Mononuclear cell (primary cell): ENCODE results near the gene NELFE. TPM values are rescaled to one million over a fixed set of nuclear protein-coding genes. Genes with fewer than 3 reads are reported as not detected.
"Not testable (repeated sequence)": the region's sequence is repeated elsewhere in the genome, so short reads cannot be mapped to it uniquely, and the experiment has no call there.

ENCODE experiments used
- H3K27me3 ChIP-seq: 2 replicates; pipeline ENCODE4 v1.6.0; 2011; ENCODE audit warnings: low read length, control low read depth; ENCODE audit not compliant: insufficient read depth
- H3K4me1 ChIP-seq: 2 replicates; pipeline ENCODE4 v1.5.1; 2011; ENCODE audit warnings: mild to moderate bottlenecking, low read length, control low read depth; ENCODE audit not compliant: insufficient read depth
- H3K4me3 ChIP-seq: 2 replicates; pipeline ENCODE4 v1.5.1; 2011; ENCODE audit warnings: mild to moderate bottlenecking, low read length, moderate library complexity
- H3K9me3 ChIP-seq: 2 replicates; pipeline ENCODE4 v1.5.1; 2011; ENCODE audit warnings: low read depth, mild to moderate bottlenecking, control low read depth, low read length
- total RNA-seq: library from RNA; depleted of rRNA; stranded (reverse); fragments of >200 nt; gene quantifications from one replicate; pipeline ENCODE4 v1.2.3, GENCODE V29; 2012

The NELFE gene
- total RNA-seq, 1 donor: 47.8 TPM

- Histone ChIP-seq H3K4me3 (no peak overlapping the region), H3K4me1 (no peaks in the 10 kb centered on the region), H3K9me3 (no peaks in the 10 kb centered on the region), H3K27me3 (no peaks in the 10 kb centered on the region)
Observed at GRCh38 chr6:31947070-31947675, 11.6 kb downstream of the NELFE start.

GRCh38 chr6:31946370-31946885 is 12.3 kb downstream of the NELFE start:
- Histone ChIP-seq H3K4me3 (no peak overlapping the region), H3K4me1 (no peaks in the 10 kb centered on the region), H3K9me3 (no peaks in the 10 kb centered on the region), H3K27me3 (no peaks in the 10 kb centered on the region)

- Histone ChIP-seq H3K9me3 (no peaks in the 10 kb centered on the region), H3K27me3 (no peaks in the 10 kb centered on the region), H3K4me3 (no peak within 1 kb of the TSS), H3K4me1 (no peaks in the 10 kb centered on the region)
Observed at GRCh38 chr6:31945507-31946369, 13.0 kb downstream of the NELFE start, which contains the start of gene CFB. TSS of gene CFB (plus strand) at chr6:31946095. CDS start at chr6:31946222, 127 bp downstream.

DNA sequence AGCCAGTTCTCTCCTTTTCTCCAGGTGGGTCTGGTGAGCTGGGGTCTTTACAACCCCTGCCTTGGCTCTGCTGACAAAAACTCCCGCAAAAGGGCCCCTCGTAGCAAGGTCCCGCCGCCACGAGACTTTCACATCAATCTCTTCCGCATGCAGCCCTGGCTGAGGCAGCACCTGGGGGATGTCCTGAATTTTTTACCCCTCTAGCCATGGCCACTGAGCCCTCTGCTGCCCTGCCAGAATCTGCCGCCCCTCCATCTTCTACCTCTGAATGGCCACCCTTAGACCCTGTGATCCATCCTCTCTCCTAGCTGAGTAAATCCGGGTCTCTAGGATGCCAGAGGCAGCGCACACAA is 13.6 kb downstream of the NELFE start:
- no peaks in the 10 kb centered on the region for H3K27me3 ChIP-seq
- H3K4me3 ChIP-seq: no peak overlapping the region
- no peaks in the 10 kb centered on the region for H3K4me1 ChIP-seq
- no peaks in the 10 kb centered on the region for H3K9me3 ChIP-seq

DNA sequence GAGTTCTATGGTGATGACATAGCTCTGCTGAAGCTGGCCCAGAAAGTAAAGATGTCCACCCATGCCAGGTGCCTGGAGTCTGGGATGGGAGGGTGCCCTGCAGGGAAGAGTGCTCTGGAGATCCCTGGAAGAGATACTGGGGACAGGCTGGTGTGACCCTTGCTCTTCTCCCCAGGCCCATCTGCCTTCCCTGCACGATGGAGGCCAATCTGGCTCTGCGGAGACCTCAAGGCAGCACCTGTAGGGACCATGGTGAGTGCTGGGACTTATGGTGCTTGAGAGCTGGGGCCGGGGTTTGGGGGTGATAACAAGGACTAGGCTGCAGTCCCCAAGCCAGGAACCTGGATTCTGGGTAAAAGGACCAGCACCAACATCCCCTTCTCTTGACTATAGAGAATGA is 15.0 kb downstream of the NELFE start:
- Histone ChIP-seq H3K27me3 (no peaks in the 10 kb centered on the region), H3K9me3 (no peaks in the 10 kb centered on the region), H3K4me1 (no peaks in the 10 kb centered on the region), H3K4me3 (no peak overlapping the region)

- H3K4me1 ChIP-seq: no peaks in the 10 kb centered on the region
- H3K9me3 ChIP-seq: no peaks in the 10 kb centered on the region
- no peak overlapping the region for H3K4me3 ChIP-seq
- no peaks in the 10 kb centered on the region for H3K27me3 ChIP-seq
Observed at GRCh38 chr6:31940256-31940664, 18.5 kb downstream of the NELFE start.

- Histone ChIP-seq H3K4me3 (no peak overlapping the region), H3K4me1 (no peaks in the 10 kb centered on the region), H3K9me3 (no peaks in the 10 kb centered on the region), H3K27me3 (no peaks in the 10 kb centered on the region)
Observed at GRCh38 chr6:31935823-31936222, 22.9 kb downstream of the NELFE start.

GRCh38 chr6:31935021-31935420 is 23.8 kb downstream of the NELFE start:
- Histone ChIP-seq H3K4me3 (no peak overlapping the region), H3K27me3 (no peaks in the 10 kb centered on the region), H3K9me3 (no peaks in the 10 kb centered on the region), H3K4me1 (no peaks in the 10 kb centered on the region)

DNA sequence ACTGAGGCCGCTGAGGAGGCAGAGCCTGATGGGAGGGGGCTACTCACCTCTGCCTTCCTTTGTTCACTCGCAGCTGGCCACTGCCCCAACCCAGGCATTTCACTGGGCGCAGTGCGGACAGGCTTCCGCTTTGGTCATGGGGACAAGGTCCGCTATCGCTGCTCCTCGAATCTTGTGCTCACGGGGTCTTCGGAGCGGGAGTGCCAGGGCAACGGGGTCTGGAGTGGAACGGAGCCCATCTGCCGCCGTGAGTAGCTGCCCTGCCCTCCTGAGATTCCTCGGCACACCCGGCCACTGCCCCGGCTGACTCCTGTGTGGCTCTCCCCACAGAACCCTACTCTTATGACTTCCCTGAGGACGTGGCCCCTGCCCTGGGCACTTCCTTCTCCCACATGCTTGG is 25.2 kb downstream of the NELFE start:
- Histone ChIP-seq H3K27me3 (no peaks in the 10 kb centered on the region), H3K4me1 (peaks cover 5% of the 10 kb centered on the region), H3K9me3 (no peaks in the 10 kb centered on the region), H3K4me3 (no peak overlapping the region)

DNA sequence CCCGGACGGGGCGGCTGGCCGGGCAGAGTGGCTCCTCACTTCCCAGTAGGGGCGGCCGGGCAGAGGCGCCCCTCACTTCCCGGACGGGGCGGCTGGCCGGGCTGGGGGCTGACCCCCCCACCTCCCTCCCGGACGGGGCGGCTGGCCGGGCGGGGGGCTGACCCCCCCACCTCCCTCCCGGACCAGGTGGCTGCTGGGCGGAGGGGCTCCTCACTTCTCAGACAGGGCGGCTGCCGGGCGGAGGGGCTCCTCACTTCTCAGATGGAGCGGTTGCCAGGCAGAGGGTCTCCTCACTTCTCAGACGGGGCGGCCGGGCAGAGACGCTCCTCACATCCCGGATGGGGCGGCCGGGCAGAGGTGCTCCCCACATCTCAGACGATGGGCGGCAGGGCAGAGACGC is 26.6 kb downstream of the NELFE start:
- H3K27me3 ChIP-seq, H3K9me3 ChIP-seq, H3K4me3 ChIP-seq, H3K4me1 ChIP-seq: not testable (repeated sequence)

DNA sequence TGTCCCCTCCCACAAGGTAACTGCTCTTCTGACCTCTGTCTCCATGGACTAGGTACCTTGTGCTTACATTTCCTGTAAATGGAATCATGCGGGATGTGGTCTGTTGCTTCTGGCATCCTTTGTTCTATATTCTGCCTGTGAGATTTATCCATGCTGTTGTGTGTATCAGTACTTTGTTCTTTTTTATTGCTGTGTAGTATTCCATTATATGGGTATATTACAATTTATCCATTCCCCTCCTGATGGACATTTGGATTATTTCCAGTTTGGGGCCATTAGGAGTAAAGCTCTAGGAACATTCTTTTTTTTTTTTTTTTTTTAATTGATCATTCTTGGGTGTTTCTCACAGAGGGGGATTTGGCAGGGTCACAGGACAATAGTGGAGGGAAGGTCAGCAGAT is 27.8 kb downstream of the NELFE start:
- H3K4me3 ChIP-seq: no peak overlapping the region
- H3K27me3 ChIP-seq: no peaks in the 10 kb centered on the region
- H3K4me1 ChIP-seq: peaks cover 5% of the 10 kb centered on the region
- no peaks in the 10 kb centered on the region for H3K9me3 ChIP-seq

- Histone ChIP-seq H3K4me1 (peaks cover 5% of the 10 kb centered on the region), H3K27me3 (no peaks in the 10 kb centered on the region), H3K9me3 (no peaks in the 10 kb centered on the region), H3K4me3 (no peak overlapping the region)
Observed at GRCh38 chr6:31928672-31928939, 30.2 kb downstream of the NELFE start.

DNA sequence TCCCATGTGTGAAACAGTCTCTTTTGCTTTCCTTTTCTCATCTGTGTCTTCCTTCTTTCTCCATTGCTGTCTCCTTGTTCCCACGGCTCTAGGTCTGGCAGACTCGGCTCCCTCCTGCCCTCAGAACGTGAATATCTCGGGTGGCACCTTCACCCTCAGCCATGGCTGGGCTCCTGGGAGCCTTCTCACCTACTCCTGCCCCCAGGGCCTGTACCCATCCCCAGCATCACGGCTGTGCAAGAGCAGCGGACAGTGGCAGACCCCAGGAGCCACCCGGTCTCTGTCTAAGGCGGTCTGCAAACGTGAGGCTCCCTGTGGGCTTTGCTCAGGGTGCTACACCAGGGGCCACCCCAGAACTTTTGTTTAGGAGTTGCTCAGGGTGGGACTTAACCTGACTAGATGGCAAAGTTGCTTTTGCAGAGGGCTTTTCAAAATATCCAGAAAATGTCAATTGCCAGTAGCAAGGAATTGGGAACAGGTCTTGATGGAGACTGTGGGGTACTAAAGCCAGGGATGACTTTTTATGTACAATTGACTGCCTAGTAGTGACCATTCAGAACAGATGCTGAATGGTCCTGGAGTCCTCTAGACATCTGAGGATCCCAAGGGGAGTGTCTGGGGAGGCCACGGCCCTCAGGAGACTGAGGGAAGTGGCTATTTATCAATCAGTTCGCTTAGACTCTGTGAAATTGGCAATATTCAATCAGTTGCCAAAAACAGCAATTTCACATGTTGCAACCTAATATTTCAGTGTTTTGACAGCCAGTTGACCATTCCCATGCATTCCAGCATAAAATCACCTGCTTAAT is 30.7 kb downstream of the NELFE start:
- H3K9me3 ChIP-seq: no peaks in the 10 kb centered on the region

GRCh38 chr6:31927242-31927862 is 31.4 kb downstream of the NELFE start, which contains the start of gene C2:
TSS of gene C2 (plus strand) at chr6:31927717. CDS start at chr6:31927753, 36 bp downstream.
- H3K27me3 ChIP-seq: no peaks in the 10 kb centered on the region

More for the DNA sequence above, 30.7 kb downstream of the NELFE start:
- Histone ChIP-seq H3K4me1 (peaks cover 5% of the 10 kb centered on the region), H3K27me3 (no peaks in the 10 kb centered on the region), H3K4me3 (no peak overlapping the region)

DNA sequence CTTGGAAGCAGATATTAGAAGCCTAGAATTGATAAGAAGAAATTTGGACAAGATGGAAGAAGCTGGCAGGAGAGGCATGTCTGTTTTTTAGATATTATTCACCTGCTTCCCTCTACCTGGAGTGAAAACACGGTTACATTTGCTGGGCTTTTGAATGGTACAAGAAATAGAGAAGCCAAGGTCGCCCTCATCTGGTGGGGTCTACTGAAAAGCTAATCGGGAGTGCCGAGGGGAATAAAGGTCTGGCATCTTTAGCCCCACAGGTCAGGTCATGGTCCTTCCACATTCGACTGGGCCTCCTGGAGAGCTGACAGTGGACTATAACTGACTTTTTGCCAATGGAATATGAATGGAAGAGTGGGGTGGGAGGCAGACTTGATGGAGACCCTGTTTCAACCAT is 35.8 kb downstream of the NELFE start:
- peaks cover 10% of the 10 kb centered on the region for H3K4me1 ChIP-seq
- no peaks in the 10 kb centered on the region for H3K27me3 ChIP-seq
- H3K4me3 ChIP-seq: no peak overlapping the region
- H3K9me3 ChIP-seq: no peaks in the 10 kb centered on the region

More at GRCh38 chr6:31927242-31927862, 31.4 kb downstream of the NELFE start, which contains the start of gene C2:
- Histone ChIP-seq H3K4me3 (no peak within 1 kb of the TSS), H3K4me1 (peaks cover 5% of the 10 kb centered on the region), H3K9me3 (no peaks in the 10 kb centered on the region)
